Endothelial cell of umbilical vein (primary cell): ENCODE results near the gene KCNJ12. TPM values are rescaled to one million over a fixed set of nuclear protein-coding genes. Genes with fewer than 3 reads are reported as not detected.
A peak's percentile ranks its signal among the peaks of the same experiment; 100 is the strongest.

Source experiments
- BruUV-seq: library from RNA; stranded (reverse); fragments of 400-500 nt; replicated peaks from 2 replicates; lab custom pipeline; 2021; lab: Mats Ljungman, UMichigan
- CTCF ChIA-PET: fragments of 300-600, 350-600 bp; sonication (Branson Sonifier 250); formaldehyde crosslinking; loops from one replicate; lab custom pipeline; 2021; ENCODE audit warnings: antibody characterized with exemption, inconsistent platforms; lab: Charles Lee
- POLR2A ChIA-PET: fragments of 300-600, 350-600 bp; sonication (Branson Sonifier 250); formaldehyde crosslinking; loops from one replicate; lab custom pipeline; 2021; ENCODE audit warnings: antibody characterized with exemption, inconsistent platforms; lab: Charles Lee
- DNase-seq: peaks from one replicate; pipeline ENCODE4 v3.0.0-alpha.2; 2011; ENCODE audit warnings: low read depth, low spot score
- FAIRE-seq: peaks from 2 replicates; lab custom pipeline; 2011; peaks lifted over from hg19 to GRCh38; lab: Jason Lieb, UNC
- H2AFZ ChIP-seq: 2 replicates; pipeline ENCODE4 v1.6.0; 2012; ENCODE audit warnings: low read depth, low read length, control low read depth, inconsistent platforms
- H3K27ac ChIP-seq: 2 replicates; pipeline ENCODE4 v1.5.1; 2011; ENCODE audit warnings: low read depth, mild to moderate bottlenecking, control low read depth, low read length, moderate library complexity; ENCODE audit not compliant: insufficient read depth
- H3K27me3 ChIP-seq, 2 experiments: 2 replicates each; pipeline versions ENCODE4 v1.6.0 to v1.6.1; 2011; ENCODE audit warnings: low read length in 2 of 2, mixed read lengths in 1 of 2; ENCODE audit not compliant: control insufficient read depth in 2 of 2, insufficient read depth in 2 of 2
- H3K36me3 ChIP-seq, 2 experiments: 2 replicates in 1 of 2; 3 replicates in 1 of 2; pipeline ENCODE4 v1.5.1; 2011; ENCODE audit warnings: low read length in 2 of 2, mild to moderate bottlenecking in 1 of 2, moderate library complexity in 1 of 2; ENCODE audit not compliant: control insufficient read depth in 2 of 2, insufficient read depth in 2 of 2; ENCODE audit errors: extremely low read depth in 1 of 2
- H3K4me1 ChIP-seq: 3 replicates; pipeline ENCODE4 v1.5.1; 2011; ENCODE audit warnings: mild to moderate bottlenecking, low read length; ENCODE audit not compliant: control insufficient read depth, insufficient read depth; ENCODE audit errors: extremely low read depth
- H3K4me2 ChIP-seq: 2 replicates; pipeline ENCODE4 v1.6.1; 2011; ENCODE audit warnings: low read length, control low read depth, mixed read lengths; ENCODE audit not compliant: insufficient read depth
- H3K4me3 ChIP-seq, 3 experiments: fragments of 200-600 bp in 1 of 3; sonication (generic), shearing (Covaris generic) in 1 of 3; replicated peaks in 1 of 3; 2 replicates each; pipeline ENCODE4 v1.5.1; 2011 to 2016; ENCODE audit warnings: control low read depth in 3 of 3, low read length in 3 of 3, mild to moderate bottlenecking in 2 of 3, inconsistent platforms in 1 of 3, low read depth in 1 of 3, moderate library complexity in 1 of 3; ENCODE audit not compliant: insufficient read depth in 1 of 3
- H3K79me2 ChIP-seq: 2 replicates; pipeline ENCODE4 v1.6.0; 2012; ENCODE audit warnings: low read length, inconsistent platforms; ENCODE audit not compliant: control insufficient read depth, insufficient read depth
- H3K9ac ChIP-seq: replicated peaks from 2 replicates; pipeline ENCODE3; 2011; ENCODE audit warnings: low read length, control low read depth; ENCODE audit not compliant: insufficient read depth; ENCODE audit errors: extremely low read depth
- H3K9me1 ChIP-seq: replicated peaks from 3 replicates; pipeline ENCODE4 v1.6.0; 2011; ENCODE audit warnings: mild to moderate bottlenecking, low read length; ENCODE audit not compliant: control insufficient read depth, insufficient read depth; ENCODE audit errors: extremely low read depth
- H3K9me3 ChIP-seq: replicated peaks from 2 replicates; pipeline ENCODE4 v1.5.1; 2012; ENCODE audit warnings: low read length, inconsistent platforms; ENCODE audit not compliant: control insufficient read depth, insufficient read depth
- H4K20me1 ChIP-seq: replicated peaks from 2 replicates; pipeline ENCODE3; 2011; ENCODE audit warnings: mild to moderate bottlenecking, low read length; ENCODE audit not compliant: control insufficient read depth, insufficient read depth; ENCODE audit errors: extremely low read depth
- CTCF ChIP-seq, 2 donors: IDR thresholded peaks; 1 replicate in 1 of 2; 2 replicates in 1 of 2; pipeline ENCODE4 v1.5.1; 2011; ENCODE audit warnings: low read length in 2 of 2, mild to moderate bottlenecking in 2 of 2, moderate library complexity in 2 of 2, control low read depth in 1 of 2, inconsistent platforms in 1 of 2, low read depth in 1 of 2; ENCODE audit not compliant: insufficient read depth in 1 of 2; ENCODE audit errors: extremely low read depth in 1 of 2
- EZH2 ChIP-seq: IDR thresholded peaks from 2 replicates; pipeline ENCODE4 v1.6.1; 2012; ENCODE audit warnings: borderline replicate concordance, low read depth, mild to moderate bottlenecking, moderate library complexity, low read length, inconsistent platforms; ENCODE audit not compliant: severe bottlenecking
- FOS ChIP-seq: IDR thresholded peaks from 2 replicates; pipeline ENCODE4 v1.6.1; 2011; ENCODE audit warnings: mild to moderate bottlenecking, low read length, moderate library complexity, borderline replicate concordance; ENCODE audit not compliant: insufficient read depth
- GATA2 ChIP-seq: IDR thresholded peaks from 2 replicates; pipeline ENCODE4 v1.7.0; 2011; ENCODE audit warnings: low read depth, mild to moderate bottlenecking, moderate library complexity, mixed read lengths, low read length; ENCODE audit not compliant: insufficient read length, insufficient read depth
- JUN ChIP-seq: IDR thresholded peaks from 2 replicates; pipeline ENCODE4 v1.6.1; 2011; ENCODE audit warnings: borderline replicate concordance, low read depth; ENCODE audit not compliant: insufficient read length, insufficient read depth
- MYC ChIP-seq: IDR thresholded peaks from one replicate; pipeline ENCODE4 v1.6.1; 2011; ENCODE audit warnings: mild to moderate bottlenecking, low read depth, low read length
- POLR2A ChIP-seq: IDR thresholded peaks from 2 replicates; pipeline ENCODE4 v1.6.1; 2012; ENCODE audit warnings: low read depth, mild to moderate bottlenecking, control low read depth, low read length
- POLR2AphosphoS5 ChIP-seq: IDR thresholded peaks from 2 replicates; pipeline ENCODE4 v1.6.1; 2012; ENCODE audit warnings: low read depth, mild to moderate bottlenecking, control low read depth, low read length, moderate library complexity; ENCODE audit not compliant: insufficient read depth
- dilution Hi-C: fragments of 300-500 bp; cut with MboI; formaldehyde crosslinking; loops from one replicate; pipeline ENCODE4 v1.15.0; 2019; ENCODE audit warnings: low sequenced_read_pairs; ENCODE audit not compliant: extremely low pct_ligation_motif_present
- intact Hi-C: fragments of 100-400 bp; cut with micrococcal nuclease; formaldehyde crosslinking; loops from one replicate; pipeline ENCODE4 v1.10.0; 2022
- polyA plus RNA-seq, 4 experiments: library from polyadenylated mRNA; depleted of rRNA in 3 of 4; stranded (reverse) in 3 of 4; unstranded in 1 of 4; fragments of >200 nt; gene quantifications; 2 replicates each; pipeline versions ENCODE4 v1.2.1 to v1.2.3, GENCODE V29; 2011 to 2012; ENCODE audit warnings: missing spikeins in 1 of 4
- total RNA-seq: library from RNA; stranded (reverse); gene quantifications from 2 replicates; pipeline ENCODE4 v1.2.3, GENCODE V29; 2021
- TF ChIP-seq, protein P1 (sequence below): IDR thresholded peaks from 2 replicates; pipeline ENCODE4 v1.6.1; 2011; ENCODE audit not compliant: insufficient read depth, insufficient read length

Gene KCNJ12
- total and polyA plus RNA-seq, 2 donors (not counting 3 experiments of a cell fraction or from before 2014, with no cell fraction given): 0.19 to 0.44 TPM

DNA sequence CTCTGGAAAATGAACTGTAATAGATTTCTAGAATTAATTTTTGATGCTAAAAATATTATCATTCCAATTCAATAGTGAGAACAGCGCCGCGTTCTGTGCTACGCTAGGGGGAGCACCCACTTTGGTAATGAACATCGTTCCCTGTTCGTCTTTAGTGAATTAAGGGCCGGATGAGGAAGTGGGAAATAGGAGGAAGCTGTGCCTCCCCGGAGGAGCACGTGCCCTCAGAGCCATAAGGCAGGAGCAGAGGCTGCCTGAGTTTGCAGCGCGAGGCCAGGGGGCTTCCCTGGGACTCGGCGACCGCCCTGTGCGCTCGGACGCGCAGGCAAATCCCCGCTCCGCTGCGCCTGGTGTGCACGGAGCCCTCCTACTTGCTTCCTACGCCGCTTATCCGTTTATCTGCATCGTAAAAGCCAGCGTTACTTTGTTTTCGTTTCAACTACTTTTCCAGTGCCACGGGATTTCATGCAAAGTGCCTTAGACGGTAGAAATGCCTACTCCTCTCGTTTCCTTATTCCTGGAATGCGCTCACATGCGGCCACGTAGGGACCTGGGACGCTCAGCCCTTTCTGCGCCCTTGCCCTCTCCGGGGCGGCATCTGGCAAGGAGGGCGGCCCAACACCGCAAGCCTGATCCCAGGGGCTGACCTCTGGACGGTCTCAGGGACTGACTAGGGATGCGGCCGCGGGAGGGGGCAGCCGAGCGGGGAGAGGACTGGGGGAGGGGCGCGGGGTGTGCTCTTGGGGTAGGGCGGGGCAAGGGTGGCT, 76.4 kb downstream of the KCNJ12 start:
- peaks cover 3% of the 10 kb centered on the region for H3K4me1 ChIP-seq
- ChIA-PET CTCF (interaction anchor here (0.6 to 10.9 kb wide), 7 partner anchors 9 to 353 kb away, joined by 3 to 316 read pairs (median 3); no protein-coding TSS in a partner anchor), POLR2A (no interaction called here)
- peak; percentile 51 for DNase-seq
- BruUV-seq: no TSS peak
- no peaks in the 10 kb centered on the region for H4K20me1 ChIP-seq
- H3K36me3 ChIP-seq: no peaks in the 10 kb centered on the region
- TF ChIP-seq, protein P1, sequence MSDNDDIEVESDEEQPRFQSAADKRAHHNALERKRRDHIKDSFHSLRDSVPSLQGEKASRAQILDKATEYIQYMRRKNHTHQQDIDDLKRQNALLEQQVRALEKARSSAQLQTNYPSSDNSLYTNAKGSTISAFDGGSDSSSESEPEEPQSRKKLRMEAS: peak; percentile 74
- TF ChIP-seq MYC (peak; percentile 52), FOS (no peak), GATA2 (no peak), JUN (no peak), POLR2AphosphoS5 (no peak), CTCF (IDR thresholded peaks at IDR 0.05; ENCODE audit: extremely low read depth in 1 of 2, insufficient read depth in 1 of 2, low read depth in 1 of 2, low read length in 2 of 2) (peak; percentile 49), EZH2 (no peak), POLR2A (no peak)
- intact Hi-C loops (loop anchor here (1.0 kb wide), 2 partner anchors 59 to 172 kb away; no protein-coding TSS in a partner anchor), dilution Hi-C loops (no loop called here)
- no peak overlapping the region for H3K27ac ChIP-seq
- FAIRE-seq: peak; percentile 80
- no peaks in the 10 kb centered on the region for H3K9me3 ChIP-seq
- H3K4me2 ChIP-seq: no peak overlapping the region
- H3K9ac ChIP-seq: no peak overlapping the region
- H3K9me1 ChIP-seq: no peaks in the 10 kb centered on the region
- peak overlapping the region; percentile 47 for H2AFZ ChIP-seq
- H3K27me3 ChIP-seq: no peaks in the 10 kb centered on the region
- no peak overlapping the region for H3K4me3 ChIP-seq
- H3K79me2 ChIP-seq: no peaks in the 10 kb centered on the region
